ENCODE results near the gene FLNC.

FLNC gene

GRCh38 chr7:128893251-128894100, 63.3 kb downstream of the FLNC start:
- DNase-seq (ENCODE audit: low read depth), result no peak
- TF ChIP-seq CTCF (IDR thresholded peaks at IDR 0.05; ENCODE audit: control insufficient read depth, extremely low read depth, insufficient read depth), result no peak
- no peak overlapping the region for H3K4me3 ChIP-seq (ENCODE audit: low read depth, low read length)

DNA sequence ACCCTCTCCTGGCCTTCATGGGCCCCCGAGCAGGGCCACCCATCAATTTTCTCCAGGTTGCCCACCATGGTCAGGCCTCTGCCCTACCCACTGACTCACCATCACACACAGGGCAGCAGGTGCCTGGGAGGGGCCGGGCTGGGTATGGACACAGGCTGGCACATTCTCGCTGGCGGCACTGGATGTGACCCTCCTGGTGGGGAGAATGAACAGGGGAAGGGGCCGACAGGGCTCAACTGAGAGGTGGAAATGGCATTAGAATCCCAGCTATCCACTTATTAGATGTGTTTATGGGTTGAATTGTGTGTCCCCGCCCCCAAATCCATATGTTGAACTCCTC, 63.9 kb downstream of the FLNC start:
- no peak for TF ChIP-seq CTCF (IDR thresholded peaks at IDR 0.05; ENCODE audit: control insufficient read depth, extremely low read depth, insufficient read depth)
- DNase-seq (ENCODE audit: low read depth), result no peak
- H3K4me3 ChIP-seq (ENCODE audit: low read depth, low read length), result no peak overlapping the region

- TF ChIP-seq CTCF (IDR thresholded peaks at IDR 0.05; ENCODE audit: control insufficient read depth, extremely low read depth, insufficient read depth), result no peak
- no peak for DNase-seq (ENCODE audit: low read depth)
- no peak overlapping the region for H3K4me3 ChIP-seq (ENCODE audit: low read depth, low read length)
Observed at GRCh38 chr7:128895320-128895719, 65.1 kb downstream of the FLNC start.

DNA sequence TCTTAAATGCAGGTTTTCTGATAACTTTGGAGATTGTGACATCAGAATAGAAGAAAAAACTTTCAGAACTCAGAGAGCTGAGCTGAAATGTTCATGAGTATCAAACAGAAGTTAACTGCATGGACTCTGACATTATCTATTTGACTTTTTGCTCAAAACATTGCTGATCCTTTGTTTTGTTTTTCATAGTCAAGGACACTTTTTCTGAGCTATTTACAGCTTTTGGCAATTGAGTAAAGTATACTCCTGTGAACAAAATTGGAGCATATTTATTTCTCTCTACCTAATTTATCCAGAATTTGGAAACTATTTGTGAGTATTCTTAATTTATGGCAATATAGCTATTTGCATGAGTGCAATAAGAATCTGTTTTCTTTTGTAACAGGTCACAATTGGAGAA, 69.2 kb downstream of the FLNC start:
- no peak for TF ChIP-seq CTCF (IDR thresholded peaks at IDR 0.05; ENCODE audit: control insufficient read depth, extremely low read depth, insufficient read depth)
- no peak for DNase-seq (ENCODE audit: low read depth)
- no peak overlapping the region for H3K4me3 ChIP-seq (ENCODE audit: low read depth, low read length)

DNA sequence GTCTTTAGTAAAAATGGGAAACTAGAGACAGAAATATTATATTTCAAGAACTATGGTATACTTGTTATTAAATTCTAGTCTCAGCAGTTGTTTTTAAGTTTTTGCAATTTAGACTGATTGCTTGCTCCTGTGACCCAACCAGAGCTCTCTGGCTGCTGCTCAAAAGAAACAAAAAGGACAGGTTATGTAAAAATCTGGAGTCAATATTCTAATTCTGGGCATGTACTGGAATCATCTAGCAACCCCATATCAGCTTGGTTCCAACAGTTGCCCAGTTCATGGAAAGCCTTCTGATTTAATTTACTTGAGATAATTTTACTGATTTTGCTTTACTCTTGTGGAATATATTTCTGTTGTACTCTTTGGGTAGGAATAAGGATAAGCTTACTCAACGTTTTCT, 70.0 kb downstream of the FLNC start:
- H3K4me3 ChIP-seq (ENCODE audit: low read depth, low read length), result no peak overlapping the region
- no peak for TF ChIP-seq CTCF (IDR thresholded peaks at IDR 0.05; ENCODE audit: control insufficient read depth, extremely low read depth, insufficient read depth)
- no peak for DNase-seq (ENCODE audit: low read depth)

DNA sequence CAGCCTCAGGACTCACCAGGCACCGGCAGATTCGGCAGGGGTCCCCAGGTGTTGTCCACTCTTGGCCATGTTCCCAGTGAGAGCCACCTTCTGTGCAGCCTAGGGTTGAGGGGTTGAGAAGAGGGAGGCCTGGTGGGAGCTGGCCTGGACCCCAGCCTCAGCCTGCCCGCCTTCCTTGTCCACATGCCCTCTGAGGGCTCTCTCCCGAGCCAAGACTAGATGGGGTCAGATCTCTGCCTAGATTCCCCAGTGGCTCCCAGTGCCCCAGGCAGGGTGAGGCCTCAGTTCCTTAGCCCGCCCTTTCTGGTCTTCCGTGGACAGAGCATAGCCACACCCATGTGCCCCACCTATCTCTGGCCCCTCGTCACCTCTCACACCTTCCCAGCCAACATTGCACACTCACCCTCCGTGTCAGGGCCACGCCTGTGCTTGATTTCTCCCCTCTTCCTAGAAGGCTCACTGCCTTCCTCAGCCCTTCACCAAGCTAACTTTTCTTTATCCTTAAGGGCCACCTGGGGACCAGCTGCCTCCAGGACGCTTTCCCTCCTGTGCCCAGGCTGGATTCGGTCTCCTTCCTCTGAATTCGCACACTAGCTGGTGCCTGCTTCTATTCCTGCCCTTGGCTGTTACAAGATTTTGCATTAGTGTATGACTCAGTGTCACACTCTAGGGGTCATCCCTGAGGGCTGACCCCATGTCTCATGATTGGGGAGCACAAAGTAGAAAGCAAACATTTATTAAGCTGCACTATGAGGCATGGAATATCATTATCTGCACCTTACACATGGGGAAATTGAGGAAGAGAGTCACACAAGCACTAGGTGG, 72.8 kb downstream of the FLNC start:
- no peak for TF ChIP-seq CTCF (IDR thresholded peaks at IDR 0.05; ENCODE audit: control insufficient read depth, extremely low read depth, insufficient read depth)
- H3K4me3 ChIP-seq (ENCODE audit: low read depth, low read length), result no peak overlapping the region
- no peak for DNase-seq (ENCODE audit: low read depth)

Data from LNCaP clone FGC (cell line).